GM21381 (cell line): Measurements from ENCODE around the gene PPP2R5B.

Experiments used
- ATAC-seq: cut with Tn5 transposase; IDR thresholded peaks from one replicate; pipeline ENCODE4 v1.9.1; 2021; ENCODE audit warnings: mild to moderate bottlenecking, moderate library complexity; ENCODE audit not compliant: unreplicated experiment

PPP2R5B gene

DNA sequence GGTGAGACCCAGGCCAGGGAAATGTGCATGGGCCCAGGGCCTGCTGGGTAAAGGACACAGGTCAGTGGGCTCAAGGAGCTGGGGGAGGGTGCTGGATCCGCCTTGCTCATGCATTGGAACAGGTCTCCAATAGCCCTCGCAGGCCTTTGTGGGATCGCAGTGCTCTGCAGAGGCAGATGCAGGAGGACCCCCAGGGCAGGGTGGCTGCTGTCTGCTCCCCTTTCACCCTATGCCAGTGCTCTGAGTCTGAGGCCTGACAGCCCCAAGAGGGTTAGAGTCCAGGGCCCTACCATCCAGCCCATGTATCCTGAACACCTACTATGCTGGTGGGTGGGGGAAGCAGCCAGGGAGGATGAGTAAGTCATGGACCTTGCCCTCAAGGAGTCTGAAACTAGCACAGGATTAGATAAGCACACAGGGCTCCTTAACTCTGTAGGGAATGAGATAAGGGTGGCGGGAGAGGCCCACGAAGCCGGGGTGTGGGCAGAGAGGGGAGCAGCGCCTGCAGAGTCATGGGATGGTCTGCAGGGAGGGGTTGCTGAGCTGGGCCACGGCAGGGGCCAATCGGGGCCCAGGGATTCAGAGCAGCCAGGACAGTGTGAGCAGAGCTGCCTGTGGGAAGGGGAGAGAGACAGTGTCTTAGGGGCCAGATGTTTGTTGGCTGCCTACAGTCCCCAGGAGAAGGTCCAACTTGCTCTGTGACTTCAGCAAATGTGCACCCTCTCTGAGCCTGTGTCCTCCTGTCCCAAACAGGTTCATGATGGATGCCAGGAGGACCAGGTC is 35.6 kb upstream of the PPP2R5B start:
- ATAC-seq = no peak

DNA sequence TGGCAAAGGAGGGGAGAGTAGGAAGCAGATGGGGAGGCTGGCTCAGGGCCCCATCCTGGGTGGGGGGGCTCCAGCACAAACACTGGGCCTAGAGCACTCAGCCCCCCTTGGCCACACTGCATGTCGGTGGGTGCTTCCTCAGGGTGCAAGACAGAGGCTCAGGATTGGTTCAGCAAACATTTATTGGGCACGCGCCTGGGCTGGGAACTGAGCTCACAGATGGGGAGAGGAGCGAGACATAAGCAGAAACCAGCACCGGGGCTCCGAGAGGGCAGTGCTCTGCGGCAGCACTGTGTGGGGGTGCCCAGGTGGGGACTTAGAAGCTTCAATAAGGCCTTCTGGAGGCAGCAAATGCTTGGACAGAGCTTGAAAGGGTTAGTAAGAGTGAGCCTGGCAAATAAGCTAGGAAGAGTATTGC is 34.0 kb upstream of the PPP2R5B start:
- no peak for ATAC-seq

DNA sequence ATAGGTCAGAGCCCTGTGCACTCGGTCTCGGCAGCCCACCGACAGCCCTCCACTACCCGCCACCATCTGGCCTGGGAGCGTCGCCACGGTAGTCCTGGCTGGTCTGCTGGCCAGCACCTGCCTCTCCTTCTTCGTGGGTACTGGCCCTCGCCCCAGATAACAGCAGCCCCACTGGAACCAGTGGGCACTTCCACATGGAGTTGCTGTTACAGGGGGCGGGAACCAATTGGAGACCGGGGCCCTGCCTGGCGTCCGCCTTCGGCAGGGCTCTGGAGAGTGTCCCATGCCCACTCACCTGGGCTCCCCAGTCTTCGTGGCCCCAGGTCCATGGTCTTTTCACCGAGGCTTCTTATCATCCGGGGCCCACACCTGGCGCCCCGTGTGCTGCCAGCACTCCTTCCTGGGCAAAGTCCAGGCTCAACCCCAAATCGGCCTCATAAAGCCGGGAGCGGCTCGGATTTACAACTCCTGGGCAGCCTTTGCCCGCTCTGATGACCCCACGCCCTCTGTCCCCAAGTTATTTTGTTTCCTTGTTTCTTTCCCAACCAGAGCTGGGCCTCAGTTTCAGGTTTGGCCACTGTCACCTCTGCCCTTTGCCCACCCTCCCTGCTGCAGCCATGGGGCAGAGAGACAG is 33.2 kb upstream of the PPP2R5B start:
- ATAC-seq = no peak

DNA sequence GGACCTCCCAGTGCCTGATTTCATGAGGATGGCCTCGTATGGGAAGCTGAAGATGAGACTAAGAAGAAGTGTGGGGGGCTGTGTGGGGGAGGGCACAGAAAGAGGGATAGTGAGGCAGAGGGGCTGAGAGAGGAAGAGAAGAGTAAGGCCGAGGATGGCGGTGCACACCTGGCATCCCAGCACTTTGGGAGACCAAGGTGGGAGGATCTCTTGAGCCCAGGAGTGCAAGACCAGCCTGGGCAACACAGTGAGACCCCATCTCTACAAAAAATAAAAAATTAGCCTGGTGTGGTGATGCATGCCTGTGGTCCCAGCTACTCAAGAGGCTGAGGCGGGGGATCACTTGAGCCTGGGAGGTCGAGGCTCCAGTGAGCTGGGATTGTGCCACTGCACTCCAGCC is 32.6 kb upstream of the PPP2R5B start:
- ATAC-seq = no peak

DNA sequence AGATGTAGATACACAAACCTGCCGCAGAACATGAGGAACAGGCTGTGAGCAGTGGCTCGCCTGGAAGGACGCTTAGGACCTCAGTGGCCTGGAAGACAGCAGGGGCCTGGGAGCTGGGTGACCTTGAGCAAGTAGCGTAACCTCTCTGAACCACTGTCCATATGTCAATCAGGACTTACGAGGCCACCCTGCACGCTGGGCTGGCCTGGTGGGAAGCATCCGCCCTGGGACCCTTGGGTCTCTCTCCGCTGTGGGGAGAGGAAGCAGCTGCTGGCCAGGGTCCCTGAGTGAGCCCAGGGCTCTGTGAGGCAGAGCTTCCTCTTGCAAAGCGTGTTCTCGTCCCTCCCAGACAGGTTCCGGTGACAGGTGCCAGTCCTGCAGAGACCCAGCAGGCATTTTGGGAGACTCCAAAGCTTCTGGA is 32.1 kb upstream of the PPP2R5B start:
- ATAC-seq = no peak

DNA sequence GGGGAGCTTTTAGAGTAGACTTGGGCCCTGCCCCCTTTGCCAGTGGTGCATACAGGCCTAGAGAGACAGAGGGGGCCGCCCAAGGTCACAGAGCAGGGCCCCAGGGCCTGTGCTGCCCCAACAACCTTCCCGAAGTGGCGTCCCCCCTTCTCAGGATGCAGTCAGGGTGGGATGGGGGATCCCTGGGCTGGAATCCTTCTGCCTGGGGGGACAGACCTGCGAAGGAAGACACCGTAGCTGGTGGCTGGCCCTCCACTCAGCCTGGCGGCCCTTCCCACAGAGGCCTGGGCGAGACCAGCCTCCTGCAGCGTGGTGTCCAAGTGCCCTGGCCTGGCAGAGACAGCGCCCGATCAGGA is 31.7 kb upstream of the PPP2R5B start:
- ATAC-seq = no peak

DNA sequence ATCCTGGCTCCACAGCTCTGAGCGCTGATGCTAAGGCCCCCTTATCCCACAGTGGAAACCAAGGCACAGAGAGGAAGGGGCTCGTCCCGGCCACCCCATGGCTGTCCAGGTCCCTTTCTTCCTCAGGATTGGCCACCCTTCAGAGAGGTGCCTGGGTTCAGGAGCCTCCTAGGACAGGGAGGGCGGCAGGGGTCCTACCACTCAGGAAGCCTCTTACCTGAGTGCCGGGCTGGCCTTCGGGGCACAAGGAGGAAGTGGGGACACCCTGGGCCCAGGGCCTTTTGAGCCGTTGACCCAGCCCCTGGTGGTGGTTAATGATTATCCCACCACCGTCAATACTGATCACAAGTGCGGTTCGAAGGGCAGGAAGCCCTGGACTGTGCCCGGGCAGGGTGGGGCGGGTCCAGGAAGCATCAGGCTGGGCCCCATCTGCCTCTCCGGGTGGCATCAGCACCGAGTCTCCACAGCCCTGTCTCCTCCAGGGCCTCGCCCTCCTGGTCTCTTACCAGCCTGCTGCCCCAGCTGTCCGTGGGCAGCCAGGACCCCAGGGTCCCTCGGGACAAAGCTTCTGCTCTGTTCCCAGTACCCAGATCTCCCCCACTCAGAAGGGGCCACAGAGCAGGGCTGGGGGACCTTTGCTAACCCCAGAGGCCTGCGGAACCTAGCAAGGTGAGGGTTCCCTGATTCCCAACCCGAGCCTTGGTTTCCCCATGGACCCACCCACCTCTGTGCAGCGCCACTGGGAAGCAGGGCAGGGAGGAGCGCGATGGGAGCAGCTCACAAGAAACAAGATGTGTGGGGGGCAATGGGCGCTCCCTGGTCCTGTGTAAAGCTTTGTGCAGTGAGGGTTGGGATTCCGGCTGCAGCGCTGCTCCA is 31.1 kb upstream of the PPP2R5B start:
- ATAC-seq = no peak

DNA sequence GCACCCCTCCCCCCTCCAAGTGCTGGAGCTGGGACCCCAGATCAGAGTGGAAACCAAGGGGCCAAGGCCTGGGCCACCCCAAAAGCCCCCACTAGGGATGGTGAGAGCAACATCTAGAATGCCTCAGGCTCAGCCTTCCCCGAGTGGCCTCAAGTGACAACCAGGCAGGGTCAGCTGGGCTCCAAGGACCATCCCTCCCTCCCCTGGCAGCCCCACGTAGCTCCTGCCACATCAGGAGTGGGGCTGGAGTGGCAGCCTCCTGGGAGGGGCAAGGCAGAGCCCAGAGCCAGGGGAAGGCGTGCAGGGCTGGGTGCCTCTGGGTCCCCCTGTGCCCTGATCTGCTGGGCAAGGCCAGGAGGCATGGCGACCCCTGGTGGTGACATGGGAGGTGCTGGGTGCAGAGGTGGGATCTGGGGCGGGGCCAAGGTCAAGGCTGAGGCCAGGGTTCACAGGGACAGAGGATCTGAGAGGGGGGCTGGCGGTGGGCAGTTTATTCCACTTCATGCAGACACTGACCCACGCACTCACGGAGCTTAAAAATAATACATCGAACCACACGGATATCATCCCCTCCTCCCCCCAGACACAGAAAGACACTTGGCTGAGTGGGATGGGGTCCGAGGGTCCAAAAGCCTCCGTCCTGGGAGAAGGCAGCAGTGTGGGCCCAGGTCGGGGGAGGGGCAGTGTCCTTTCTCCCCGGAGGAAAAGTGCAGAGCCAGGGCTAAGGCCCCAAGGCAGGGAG is 30.2 kb upstream of the PPP2R5B start:
- ATAC-seq = peak; percentile 64

DNA sequence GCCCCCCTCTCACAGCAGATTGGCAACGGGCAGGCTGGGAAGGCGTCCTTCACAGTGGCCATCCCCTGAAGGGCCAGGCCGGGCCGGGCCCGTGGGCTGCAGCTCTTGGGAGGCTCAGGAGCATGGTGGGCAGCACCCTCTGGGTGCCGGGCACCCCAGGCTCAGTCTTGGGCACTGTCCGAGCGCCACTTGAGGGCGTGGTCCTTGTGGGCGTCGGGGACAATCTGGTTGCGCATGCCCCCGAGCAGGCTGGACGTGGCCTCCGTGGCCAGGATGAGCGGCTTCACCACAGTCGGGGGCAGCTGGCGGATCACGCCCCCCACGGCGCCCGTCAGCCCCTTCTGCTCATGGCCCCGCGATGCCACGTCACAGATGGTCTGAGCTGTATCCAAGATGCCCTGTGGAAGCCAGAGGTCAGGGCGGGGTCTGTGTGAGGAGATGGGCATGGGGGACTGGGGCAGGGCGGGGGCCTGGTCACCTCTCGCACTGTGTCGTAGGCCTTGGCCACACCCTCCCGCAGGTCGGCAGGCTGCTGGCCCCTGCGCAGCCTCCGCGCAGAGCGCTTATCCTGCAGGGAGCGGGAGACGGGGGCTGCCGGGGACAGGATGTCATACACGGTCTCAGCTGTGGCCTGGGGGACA is 29.6 kb upstream of the PPP2R5B start:
- ATAC-seq = no peak

DNA sequence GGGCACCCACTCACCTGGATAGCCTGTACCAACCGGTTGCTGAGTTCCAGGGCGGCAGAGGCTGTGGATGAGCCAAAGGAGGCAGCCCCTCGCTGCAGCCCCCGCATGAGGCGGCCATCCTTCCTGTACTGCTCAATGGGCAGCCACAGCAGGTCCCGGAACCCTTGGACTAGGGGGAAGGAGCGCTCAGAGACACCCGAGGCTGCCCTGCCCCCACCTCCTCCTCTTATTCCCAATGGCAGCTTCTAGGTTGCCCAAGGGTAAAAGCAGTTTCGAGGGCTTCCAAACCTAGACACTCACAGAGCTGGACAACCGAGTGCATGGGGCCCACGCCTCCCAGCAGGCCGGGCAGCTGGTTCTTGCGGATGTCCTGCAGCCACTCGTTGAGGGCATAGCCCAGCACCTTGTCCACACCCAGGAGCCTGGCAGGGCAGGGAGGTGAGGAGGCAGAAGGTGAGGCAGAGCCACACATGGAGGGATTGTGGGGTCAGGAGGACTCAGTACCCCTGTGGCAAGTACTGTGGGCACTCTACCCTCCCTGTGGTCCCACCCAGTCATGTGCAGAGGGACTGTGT is 28.0 kb upstream of the PPP2R5B start:
- ATAC-seq = no peak

DNA sequence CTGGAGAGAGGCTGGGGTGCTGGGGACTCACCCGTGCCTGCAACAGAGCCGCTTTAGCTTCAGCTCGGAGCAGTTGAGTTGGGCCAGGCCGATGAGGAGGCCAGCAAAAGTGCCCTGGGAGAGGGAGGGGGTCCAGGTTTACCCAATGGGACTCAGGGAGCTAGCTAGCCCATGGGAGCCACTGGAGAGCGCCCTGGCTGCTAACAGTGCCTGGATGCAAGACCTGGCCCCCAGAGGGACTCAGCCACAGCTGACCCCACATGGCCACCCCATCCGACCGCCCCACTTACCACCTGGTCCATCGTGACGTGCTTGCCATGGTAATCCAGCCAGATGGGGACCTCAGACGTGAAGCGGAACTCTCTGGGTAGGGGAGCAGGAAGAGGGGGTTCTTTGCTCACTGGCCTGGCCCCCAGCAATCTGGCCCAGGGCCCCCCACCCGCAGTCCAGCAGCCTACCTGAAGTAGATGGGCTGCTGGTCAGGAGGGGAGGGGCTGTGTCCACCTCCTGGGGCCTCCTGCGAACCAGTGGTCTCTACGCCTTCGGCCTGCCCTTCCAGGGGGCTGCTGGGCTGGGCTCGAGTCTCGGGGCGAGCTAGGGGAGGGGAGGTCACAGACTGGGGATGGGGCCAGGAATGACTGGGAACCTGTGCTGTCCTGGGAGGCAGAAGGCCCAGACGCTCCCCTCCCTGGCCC is 27.0 kb upstream of the PPP2R5B start:
- no peak for ATAC-seq

DNA sequence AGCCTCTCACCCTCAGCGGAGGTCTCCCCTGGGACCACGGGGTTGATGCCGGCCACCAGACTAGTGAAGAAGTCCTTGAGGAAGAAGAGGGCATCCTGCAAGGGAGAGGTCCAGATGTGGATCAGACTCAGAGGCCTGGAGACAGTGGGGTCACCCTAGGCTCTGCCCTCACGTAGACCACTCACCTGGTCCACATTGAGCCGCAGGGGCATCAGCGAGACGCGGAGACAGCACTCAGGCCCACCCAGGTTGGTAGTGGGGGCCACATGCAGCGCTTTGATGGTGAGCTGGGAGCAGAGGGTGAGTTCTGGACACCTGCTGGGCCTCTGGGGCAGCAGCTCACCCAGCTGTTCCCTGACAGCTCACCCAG is 26.4 kb upstream of the PPP2R5B start:
- ATAC-seq = no peak

DNA sequence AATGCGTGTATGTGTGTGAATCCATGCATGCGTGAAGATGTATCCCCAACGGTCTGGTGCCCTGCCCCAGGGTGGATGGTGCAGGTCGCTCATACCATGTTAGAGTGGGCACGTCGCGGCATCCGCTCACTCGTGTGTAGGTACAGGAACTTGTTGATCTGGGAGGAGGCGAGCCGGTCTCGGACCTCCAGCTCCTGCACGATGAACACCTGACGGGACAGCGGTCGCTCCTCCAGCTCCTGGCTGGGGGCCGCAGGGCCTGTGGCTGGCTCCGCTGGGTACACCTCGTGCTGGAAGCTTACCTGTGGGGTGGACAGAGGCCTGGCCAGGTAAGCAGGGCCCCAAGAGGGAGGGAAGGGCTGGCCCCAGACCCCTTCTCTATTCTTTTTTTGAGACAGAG is 25.9 kb upstream of the PPP2R5B start:
- ATAC-seq = no peak

DNA sequence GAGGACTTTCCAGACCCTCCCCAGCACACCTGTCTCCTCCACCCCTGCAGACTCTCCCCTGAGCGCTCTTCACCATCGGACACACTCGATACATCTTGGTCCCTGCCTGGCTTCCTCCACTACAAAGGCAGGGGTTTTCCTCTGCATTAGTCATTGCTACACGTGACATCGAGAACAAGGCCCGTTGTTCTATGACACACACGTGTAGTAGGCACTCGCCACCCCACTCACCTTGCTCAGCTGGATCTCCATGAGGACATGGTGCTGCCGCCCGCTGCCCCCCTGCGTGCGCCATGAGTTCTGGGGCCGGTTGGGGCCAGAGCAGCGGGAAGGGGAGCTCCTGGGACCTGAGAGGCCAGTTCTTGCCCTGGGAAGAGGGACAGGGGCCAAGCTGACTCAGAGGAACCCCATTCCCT is 24.2 kb upstream of the PPP2R5B start:
- no peak for ATAC-seq

DNA sequence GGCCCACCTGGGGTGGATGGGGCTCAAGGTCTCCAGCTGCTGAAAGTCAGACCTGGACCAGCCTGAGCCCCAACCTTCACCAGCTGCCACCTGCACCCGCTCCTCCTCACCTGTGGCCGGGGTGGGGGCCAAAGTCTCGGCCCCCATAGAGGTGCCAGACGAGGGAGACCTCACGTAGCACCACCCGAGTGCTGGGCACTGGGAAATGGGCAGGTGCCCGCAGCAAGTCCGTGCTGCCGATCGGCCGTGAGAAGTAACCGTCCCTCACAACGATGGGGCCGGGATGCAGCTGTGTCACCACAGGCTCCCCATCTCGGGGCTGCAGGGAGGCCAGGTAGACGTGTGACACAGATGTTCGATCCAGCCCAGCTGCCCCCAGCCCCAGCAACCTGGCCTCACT is 23.7 kb upstream of the PPP2R5B start:
- no peak for ATAC-seq

DNA sequence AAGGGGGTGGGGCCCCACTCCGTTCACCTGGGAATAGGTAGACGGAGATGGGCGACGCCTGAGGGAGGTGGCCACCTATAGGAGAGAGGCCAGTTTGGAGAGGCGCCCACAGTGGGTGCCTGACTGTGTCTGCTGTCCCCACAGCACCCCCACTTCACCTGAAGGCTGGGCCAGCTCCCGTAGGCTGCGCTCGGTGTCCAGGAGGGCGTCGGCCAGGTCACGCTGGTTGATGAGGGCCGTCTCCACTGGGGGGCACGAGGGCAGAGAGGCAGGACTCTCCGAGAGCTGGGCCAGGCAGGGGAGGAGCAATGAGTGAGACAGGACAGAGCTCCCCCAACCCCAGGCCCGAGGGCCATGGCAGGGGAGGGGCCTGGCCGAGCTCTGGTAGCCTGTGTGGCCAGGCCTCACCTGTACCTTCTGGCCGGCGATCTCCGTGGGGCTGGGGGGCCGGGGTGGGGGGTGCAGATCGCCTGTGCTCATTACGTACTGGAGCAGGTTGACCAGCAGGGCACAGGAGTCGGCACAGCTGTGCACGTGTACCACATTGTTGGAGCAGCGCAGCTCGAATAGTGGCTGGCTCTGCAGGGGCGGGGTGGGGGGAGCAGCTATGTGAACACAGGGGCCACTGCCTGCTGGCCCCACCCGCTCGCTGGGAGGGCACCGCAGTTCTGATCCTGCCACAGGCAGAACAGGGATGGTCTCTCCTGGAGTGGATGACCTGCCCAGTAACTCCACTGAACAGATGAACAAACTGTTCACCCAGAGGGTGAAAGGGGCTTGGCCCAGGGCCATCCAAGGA is 22.2 kb upstream of the PPP2R5B start:
- no peak for ATAC-seq

DNA sequence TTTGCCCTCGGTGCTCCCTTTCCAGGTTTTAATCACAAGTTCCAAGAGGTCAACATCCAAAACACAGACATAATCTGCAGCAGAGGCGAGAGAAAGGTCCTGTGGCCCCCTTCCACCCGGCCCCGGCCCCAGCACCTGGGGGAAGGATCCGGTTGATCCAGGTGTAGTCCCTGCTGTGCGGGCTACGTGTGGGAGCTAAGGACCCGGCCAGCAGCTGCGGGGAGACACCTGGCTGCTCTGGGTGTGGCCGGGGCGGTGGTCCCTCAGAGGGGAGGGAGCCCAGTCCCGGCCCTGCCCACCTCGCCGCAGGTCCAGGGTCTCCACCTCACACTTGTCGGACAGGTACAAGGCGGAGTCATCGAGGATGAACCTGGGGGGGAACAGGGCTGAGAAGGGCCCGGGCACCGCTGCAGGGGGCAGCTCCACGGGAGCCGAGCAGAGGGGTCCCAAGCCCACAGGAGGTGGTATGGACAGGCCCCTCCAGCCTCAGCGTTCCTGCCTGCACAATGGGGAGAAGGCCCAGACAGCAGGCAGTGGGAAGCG is 21.1 kb upstream of the PPP2R5B start:
- ATAC-seq = no peak

DNA sequence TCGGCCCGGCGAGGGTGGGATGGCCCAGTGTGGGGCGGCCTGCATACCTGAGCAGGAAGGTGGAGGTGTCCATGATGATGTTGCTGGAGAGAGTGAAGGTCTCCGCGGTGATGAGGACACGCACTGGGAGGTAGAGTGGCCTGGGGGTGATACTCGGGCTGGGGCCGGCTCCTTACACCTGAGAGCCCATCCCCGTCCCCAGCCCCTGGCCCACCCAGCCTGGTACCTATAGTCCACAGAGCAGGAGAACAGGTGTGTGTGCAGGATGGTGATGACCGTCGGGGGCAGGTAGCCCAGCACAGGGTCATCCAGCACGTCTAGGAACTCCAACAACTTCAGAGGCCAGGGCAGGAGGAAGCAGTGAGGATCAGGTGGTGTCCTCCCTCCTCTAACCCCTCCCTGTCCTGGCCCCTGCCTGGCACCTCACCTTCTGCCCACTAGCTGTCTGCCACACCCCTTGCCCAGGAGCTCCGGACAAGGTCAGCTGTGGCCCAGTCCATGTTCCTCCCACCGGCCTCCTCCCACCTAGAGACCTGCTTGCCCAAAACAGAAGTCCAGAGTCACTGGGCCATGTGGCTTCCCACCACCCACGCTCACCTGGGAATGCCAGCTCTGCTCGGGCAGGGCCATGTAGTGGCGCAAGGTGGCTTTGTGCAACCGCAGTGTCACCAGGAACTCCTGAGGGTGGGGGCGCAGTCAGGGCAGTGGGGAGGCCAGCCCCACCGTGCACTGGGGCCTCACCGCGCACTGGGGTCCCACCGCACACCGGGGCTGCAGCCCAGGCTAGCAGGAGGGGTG is 18.8 kb upstream of the PPP2R5B start:
- no peak for ATAC-seq
